HG03469 (cell line): Measurements from ENCODE around the gene MDC1.
A peak's percentile ranks its signal among the peaks of the same experiment; 100 is the strongest.

Source experiments
- ATAC-seq: cut with Tn5 transposase; IDR thresholded peaks from one replicate; pipeline ENCODE4 v1.9.1; 2021; ENCODE audit warnings: mild to moderate bottlenecking, moderate library complexity, moderate number of reproducible peaks; ENCODE audit not compliant: unreplicated experiment

The MDC1 gene

DNA sequence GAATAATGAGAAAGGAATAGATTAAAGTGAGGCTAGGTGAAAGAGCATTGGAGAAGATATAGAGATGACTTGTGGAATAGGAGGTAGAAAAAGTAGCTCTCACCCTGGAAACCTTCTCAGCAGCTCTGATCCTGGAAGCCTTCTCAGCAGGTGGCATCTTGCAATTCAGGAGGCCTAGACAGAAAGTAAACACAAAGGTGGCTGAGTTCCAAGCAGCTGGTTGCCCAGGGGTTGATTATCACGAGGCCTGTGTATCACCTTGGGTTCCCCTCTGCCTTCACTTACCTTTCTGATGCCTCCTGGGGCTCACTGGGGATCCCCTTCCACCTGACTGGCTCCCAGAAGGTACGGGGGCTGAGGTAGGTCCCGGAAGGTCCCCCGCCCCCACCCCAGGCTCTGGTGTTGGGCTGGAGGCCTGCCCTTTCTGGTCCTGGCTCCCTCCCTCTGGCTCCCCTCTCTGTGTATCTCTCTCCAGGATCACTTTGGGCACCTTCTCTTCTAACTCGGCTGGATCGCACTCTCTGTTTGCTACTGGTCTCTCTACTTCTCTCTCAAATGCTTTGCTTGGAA is 9.7 kb downstream of the MDC1 start:
- ATAC-seq = no peak

DNA sequence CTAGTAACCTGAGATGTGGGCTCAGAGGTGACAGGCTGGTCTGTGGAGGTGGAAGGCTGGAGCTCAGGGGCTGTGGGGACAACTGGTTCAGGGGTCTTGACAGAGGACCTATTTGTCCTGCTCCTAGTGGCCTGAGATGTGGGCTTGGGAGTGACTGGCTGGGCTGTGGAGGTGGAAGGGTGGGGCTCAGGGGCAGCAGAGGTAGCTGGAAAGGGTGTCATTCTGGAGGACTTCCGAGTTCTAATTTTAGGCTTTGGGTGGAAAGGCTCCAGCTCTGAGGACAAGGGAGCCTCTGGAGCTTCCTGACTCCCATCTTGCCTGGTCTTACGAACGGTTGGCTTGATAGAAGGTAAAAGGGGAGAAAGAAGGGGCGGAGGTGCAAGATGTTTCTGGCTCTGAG is 11.5 kb downstream of the MDC1 start:
- ATAC-seq = no peak

DNA sequence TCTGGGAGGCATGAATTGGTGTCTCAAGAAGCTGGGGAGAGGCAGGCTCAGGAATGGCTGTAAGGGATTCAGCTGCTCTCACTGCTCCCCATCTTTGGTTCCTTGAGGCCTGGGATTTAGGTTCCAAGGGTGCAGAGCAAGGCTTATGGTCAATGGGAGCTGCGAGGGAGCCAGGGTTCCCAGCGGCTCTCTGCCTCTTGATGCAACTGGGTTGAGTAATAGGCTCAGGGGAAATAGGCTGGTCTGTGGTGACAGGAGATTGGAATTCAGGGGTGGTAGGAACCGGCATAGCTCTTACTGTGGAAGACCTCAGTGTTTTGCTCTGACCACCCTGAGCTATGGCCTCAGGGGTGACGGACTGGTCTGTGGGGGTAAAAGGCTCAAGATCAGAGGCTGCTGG is 13.3 kb downstream of the MDC1 start:
- ATAC-seq = no peak

DNA sequence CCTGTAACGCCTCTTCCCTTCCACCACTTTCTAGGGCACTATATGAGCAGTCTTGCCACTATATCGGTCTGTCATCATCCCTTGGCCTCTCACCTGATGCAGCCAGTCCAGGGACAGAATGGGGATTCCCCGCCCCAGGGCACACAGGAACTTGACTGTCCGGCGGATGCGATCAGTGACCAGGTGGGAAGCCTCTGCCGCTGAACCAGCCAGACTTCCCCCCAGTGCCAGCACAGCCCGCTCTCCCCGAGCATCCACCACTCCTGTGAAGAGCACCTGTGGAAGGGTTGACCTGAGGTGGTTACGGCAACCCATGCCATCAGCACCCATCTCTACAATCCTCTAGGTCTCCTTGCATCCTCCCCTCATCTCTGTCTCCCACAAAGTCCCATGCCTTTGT is 14.1 kb downstream of the MDC1 start:
- ATAC-seq = no peak

DNA sequence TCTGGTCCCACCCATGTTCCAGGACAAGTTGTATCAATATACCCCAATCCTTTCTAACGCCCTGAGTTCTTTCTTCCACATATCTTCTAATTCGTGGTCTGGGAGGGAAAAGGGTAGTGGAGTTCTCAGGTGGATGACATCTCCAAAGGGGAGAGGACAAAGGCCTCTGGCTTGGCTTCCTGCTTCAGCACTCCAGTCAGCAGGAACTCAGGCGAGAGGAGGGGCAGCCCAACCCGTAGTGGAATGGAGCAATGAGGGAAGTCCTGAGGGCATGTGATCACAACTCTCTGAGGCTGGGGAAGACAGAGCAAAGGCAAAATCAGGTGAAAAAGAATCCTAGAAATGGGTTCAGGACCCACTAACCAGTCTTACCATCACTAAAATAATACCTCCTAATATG is 16.7 kb downstream of the MDC1 start:
- ATAC-seq = no peak

DNA sequence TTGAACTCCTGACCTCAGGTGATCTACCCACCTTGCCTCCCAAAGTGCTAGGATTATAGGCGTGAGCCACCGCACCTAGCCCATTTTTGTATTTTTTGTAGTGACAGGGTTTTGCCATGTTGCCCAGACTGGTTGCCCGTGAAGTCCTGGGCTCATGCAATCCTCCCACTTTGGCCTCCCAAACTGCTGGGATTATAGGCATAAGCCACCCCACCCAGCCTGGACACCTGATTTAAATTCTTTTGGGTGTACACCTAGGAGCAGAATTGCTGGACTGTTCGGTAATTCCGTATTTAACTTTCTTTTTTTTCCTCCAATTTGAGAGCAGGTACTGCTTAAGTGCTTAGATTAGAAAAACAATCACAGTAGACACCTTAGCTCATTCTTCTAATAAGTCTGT is 20.6 kb downstream of the MDC1 start:
- ATAC-seq = no peak

DNA sequence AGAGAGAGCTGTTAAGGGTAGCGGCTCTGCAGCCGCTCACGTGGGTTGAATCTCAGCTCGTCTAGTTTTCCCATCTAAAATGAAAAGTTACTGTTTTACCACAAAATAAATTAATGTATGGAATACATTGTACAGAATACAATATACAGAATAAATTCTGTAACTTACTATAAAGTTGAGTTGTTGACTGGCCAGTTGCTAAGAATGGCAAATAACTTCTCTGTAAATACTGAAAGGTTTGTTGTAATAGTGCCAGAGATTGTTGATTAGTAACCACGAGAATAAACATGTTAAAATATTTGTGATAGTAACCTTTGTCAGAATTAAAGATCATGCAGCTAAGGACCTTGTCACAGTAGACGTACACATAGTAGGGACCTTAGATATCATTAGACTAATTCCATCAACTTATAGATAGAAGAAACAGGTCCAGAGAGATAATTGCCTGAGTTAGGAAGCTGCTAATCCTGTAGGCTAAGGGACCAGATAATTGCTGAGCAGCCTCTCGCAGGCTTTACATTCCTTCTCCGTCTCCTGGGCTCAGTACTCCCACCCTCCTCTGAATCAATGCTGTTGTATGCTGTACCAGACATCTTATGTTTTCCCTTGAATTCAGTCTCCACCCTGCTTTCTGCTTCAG is 25.8 kb downstream of the MDC1 start:
- no peak for ATAC-seq

DNA sequence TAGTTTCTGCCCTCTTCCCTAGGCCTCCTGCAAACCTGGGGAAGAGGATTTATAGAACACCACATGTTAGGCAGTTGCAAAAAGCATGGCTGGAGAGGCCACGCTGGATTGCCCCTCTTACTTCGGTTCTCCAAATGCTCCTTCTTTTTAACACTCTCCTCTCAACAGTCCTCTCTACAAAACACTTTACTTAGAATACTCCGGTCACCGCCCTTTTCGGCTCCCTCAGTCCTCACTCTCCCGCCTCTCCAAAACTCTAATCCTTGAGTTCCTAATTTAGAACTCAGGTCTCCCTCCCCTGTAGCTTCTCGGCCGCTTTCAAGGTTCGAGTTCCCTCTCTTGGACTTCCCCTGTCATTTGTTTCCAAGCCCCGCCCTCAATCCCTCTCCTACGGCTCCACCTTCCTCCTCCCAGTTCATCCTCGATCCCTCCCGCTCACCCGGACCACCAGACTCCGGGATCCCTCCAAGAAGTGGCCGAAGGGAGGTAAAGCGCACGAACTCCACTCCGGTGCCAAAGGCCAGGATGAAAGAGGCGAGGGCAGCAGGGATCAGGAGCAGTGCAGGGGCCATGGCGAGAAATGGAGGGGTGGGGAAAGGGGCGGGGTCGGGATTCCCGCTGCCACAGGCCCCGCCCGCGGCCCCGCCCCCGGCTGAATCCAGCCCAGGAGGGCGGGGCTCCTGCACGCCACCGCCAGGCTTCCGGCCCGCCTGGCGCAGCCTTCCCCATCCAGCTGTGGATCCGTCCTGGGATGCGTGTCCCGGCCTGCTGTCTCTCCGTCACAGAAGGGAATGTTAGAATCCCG is 26.5 kb downstream of the MDC1 start, which contains the start of gene NRM:
Gene NRM, minus strand, starts transcription at position 582 of the 805 bp plus-strand sequence. Its CDS starts 10 bp downstream, at position 572.
- ATAC-seq = no peak

DNA sequence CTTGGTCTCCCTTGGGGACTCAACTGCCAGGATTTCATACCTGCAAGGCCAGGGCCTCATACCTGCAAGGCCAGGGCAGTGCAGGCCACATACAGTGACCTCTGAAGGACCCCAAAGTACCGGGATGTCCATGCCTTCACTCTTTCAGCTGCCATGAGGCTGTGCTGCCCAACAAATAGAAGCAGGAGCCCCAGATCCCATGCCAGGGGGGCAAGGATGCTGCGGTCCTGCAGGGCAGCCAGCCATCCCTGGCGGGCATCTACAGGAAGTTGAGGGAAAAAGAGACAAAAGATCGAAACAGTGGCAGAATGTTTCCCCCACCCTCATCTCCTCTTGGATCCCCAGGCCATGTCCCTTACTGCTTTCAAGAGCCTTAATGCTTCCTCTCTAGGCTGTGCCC is 27.1 kb downstream of the MDC1 start:
- ATAC-seq = no peak

DNA sequence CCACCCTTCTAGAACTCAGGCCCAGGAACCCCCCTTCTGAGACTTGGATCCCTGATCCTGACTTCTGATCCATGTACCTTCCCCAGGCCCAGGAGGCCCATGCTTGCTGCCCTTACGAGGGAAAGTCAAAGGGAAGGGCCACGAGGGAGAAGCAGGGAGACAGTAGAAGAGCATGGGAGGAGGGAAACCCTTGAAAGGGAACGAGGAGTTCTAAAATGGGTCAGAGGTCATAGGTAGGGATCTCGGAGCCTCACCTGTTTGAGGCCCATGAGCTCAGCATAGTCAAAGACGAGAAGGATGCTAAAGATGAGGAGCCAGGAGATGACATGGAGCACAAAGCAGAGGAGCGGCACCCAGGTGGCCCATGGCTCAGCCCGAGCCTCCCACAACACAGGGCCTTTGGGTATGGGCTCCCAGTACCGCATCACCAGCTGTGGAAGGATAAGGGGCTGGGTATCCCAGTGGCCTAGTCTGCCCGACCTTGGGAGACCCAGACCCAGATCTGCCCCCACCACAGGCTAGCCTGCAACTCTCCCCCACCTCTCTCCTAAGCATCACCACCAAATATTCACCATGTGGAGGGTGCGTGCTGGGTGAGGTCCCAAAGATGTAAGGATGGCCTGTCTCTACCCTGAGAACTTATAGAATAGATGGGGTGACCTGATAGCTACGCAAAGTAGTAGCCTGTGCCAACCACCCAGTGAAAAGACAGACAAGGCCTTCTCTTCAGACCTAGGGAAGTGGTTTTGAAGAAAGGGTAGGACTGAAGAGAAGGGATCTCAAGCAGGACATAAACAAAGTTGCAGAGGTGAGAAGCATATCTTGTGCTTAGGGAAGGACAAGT is 27.8 kb downstream of the MDC1 start:
- ATAC-seq = no peak

DNA sequence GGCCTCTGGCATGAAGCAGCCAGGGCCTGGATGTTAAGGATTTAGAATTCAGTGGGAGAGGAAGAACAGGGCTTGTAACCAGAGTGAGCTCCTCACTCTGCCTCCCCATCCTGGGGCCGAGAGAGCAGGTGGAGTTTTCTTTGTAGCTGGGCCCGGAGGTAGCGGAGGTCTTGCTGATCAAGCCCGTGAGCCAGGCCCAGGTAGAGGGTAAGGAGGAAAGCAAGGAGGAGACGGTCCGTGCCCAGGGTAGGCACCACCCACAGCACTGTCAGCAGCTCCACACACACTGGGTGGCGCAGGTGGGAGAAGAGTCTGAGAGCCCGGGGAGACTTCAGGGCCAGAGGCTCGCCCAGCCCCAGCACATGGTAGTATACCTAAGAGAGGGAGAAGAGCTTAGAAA is 28.5 kb downstream of the MDC1 start:
- no peak for ATAC-seq

DNA sequence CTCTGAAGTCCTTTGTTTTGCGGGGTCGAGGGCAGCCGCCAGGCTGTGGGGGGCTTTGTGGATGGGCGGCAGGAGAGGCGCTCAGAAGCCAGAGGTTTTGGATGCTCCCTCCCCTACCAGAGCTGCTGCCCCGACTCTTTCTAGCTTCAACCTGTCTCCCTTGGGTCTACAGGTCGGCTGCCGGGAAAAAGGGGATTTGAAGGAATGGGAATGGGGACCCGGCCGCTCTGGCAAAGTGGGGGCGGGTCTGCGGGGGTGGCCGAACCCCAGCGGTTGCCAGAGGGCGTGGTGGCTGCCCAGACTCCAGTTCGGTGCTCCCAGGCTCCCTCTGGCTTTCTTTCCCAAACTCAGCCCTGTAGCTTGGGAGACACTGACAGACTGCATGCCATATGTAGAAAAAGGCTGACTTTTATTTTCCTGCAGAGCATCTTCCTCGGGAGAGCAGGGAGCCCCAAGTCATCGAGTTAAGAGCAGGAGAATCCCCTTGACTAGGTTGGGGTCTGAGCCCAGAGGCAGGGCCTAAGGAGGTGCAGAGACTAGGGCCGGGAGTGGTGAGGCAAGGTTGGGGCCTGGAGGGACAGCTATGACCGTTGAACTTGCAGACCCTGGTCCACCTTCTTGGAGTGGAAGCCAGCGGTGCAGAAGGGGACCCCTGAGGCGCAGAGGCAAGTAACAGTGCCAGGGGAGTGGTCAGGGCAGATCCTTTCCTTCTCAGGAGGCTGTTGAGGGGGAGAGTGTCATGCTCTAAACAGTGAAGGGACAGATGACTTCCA is 29.2 kb downstream of the MDC1 start:
- ATAC-seq = no peak

DNA sequence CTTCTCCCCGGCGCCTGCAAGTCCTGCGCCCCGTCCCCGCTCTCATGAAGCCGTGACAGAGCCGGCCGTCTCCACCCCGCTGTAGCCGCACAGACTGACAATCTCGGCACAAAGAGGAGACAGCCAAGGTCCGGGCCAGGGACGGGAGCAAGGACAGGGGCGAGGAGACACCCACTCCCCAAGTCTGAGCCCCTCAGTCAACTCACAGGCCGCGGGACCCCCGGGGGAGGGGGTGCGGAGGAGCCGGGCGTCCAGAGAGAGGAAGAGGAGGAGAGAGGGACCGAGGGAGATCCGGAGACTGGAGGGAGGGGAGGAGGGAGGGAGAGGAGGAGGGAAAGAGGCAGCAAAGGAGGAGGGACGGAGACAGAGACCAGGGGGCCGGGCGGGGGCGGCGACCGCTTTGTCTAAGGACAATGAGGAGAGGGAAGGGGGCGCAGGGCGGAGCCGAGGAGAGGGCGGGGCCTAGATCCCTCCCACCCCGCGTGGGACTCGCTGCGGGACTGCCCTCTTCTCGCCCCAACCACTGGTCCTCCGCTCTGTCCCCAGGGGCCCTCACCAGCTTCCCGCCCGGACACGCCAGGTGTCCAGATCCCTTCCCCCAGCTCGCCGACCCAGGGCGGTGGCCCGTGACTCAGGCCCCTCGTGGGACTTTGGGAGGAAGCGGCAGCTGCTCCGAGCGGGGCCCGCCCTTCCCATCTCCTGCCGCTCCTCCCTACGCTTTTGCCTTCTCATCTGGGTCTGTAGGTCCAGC is 30.0 kb downstream of the MDC1 start:
- ATAC-seq = peak; percentile 33

DNA sequence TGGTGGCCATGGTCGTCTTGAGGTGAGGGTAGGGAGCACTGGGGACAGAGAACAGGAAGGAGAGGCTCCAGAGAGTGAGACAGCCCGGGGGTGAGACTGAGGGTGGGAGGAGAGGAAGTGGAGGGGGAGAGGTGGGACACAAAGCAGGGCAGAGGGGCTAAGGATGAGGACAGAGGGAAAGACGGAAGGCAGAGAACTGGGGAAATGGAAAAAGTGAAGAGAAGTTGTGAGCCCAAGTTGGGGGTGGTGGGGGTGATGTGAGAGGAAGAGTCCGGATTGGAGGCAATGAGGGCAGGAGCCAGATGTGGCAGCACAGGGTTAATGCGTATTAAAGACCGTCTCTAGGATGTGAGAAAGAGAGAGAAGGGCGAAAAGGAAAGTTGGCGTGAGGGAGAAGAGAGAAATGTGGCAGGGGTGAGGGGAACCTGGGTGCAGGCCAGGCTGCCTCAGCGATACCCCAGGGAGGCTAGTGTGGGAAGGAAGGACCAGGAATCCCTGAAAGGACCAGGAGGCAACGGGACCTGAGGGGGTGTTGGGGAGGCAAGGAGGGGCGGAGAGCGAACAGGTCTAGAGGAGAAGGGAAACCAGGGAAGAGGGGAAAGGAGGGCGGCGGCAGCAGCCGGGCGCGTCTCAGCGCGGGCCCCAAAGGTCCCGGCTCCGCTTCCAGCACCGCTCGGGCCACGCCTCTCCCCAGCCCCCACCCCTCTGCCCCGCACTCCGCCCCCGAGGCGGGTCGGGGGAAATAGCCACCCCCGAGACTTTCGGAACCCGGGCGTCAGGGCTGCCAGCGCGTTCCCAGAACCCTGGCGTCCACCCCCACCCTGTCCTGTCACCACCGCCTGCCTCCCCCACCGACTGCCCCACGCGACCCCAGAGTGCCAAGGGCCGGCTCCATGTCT is 30.8 kb downstream of the MDC1 start, which contains the start of gene PPP1R18:
Gene PPP1R18, minus strand, starts transcription at position 637 of the 899 bp plus-strand sequence. Its CDS starts 627 bp downstream, at position 10.
- no peak for ATAC-seq

DNA sequence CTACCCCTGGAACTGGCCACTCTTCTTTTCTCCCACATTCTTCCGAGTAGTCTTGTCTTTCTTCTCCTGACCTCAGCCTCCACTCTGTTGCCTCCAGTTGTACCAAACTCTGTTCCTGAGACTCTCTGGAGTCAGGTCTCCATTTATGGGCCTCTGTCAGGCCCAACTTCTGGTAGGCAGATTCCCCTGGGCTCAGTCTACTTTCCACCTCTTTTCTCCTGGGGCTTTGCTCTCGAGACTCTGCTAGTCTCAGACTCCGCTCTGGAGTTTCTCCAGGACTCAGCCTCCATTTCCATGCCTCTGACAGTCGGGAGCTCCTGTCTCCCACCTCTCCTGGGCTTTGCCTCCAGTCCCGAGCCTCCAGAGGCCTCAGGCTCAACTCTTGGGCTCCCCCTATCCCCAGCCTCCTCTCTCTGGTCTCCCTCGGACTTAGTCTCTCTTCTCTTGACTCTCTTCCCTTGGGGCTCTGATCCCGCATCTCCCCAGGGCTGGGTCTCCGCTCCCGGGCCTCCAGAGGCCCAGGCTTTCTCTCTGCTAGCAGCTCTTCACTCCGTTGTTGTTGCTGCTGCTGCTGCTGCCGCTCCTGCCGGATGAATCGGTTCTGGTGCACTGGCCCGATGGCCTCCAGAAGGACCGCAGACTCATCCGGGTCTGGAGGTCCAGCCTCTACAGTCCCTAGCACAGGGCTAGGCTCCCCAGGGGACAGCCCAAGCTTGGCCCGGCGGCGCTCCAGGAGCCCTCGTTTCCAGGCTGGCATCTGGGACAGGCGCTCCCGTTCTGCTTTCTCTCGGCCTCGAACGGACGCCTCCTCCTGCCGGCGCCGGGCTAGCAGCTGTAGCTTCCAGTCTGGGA is 31.7 kb downstream of the MDC1 start:
- no peak for ATAC-seq

DNA sequence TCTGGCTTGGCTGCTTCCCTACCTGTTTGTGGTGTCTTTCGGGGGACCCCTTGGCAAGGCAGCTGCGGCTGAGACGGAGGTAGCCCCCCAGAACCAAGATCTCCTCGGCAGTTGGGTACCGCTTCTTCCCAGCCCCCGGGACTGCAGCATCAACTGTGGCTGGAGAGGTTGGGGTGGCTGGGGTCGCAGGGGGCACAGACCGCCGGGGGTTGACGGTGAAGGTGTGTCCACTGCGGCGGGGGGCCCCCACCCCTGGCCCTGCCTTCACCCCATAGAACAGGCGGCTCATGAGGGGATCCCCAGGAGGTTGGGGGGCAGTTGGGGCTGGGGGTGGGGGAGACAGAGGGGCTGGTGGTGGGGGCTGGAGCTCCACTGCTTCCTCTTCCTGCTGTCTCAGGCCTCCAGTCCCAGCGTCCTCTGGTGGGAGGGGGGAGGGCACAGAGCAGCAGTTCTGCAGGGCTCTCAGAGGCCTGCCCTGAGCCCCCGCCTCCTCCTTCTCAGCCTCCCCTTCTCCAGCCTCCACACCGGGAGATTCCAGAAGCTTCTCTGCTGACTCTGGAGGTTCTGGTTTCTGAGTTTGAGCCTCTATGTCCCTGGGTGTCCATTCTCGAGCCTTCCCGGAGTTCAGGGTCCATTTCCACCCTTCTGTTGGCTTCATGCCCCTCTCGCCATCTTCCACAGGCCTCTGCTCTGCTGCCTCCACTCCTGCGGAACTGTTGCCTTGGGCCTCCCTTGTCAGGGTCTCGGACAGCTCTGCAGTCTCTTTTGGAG is 32.5 kb downstream of the MDC1 start:
- ATAC-seq = no peak

DNA sequence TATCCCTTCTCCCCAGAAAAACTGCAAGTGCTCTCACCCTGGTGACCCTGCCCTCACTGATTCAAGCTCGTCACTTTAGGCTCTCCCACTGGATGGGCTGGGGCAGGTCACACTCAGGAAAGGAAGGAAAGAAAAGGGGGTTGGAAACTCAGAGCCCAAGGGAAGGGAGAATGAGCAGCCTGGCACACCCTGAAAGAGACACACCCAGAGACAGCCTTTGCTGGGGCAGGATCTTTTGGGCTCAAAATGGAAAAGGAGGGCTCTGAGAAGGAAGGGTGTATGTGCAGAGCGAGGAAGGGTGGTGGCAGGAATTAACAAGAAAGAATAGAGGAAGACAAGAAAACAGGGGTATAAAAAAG is 33.1 kb downstream of the MDC1 start:
- no peak for ATAC-seq
